ENCODE measurements around the gene LRRTM3.
A peak's percentile ranks its signal among the peaks of the same experiment; 100 is the strongest.

The LRRTM3 gene

DNA sequence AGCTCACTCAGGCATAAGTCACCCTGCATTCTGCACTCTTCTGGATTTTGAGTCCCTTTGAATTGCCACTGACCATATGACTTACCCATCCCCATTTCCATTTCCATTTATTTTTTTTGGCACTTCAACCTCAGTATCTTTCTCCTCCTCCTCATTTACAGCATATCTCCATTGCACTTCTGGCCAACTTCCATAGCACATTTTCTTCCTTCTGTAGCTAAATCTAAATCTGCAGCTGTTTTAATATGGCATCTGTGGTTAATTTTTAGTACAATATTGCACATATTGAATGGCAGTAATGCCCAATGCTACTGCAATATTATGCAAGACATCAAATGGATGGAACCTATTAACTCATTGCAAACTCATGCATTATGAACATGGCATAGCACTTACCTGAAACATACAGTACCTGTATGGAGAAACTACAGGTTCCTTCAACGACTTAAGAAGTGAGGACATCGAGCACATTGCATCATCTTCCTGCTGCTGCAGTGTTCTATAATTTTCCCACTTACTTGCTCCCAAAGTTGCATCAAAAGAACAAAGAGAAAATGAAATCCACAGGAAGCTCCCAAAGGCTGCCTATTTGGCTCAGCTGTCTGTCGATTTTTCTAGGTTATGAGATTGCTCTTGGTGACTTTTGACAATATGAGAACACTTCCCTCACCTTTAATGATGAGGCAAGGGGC, 55.7 kb downstream of the LRRTM3 start:
- H3K4me1 Mint-ChIP-seq = no peaks in the 10 kb centered on the region
- no peak overlapping the region for H3K4me3 Mint-ChIP-seq
- no peak overlapping the region for H3K27ac Mint-ChIP-seq
- no peaks in the 10 kb centered on the region for H3K36me3 Mint-ChIP-seq
- ATAC-seq = no peak
- no peak for DNase-seq (ENCODE audit: low spot score in 2 of 2)
- H3K9me3 Mint-ChIP-seq = peaks cover 11% of the 10 kb centered on the region

DNA sequence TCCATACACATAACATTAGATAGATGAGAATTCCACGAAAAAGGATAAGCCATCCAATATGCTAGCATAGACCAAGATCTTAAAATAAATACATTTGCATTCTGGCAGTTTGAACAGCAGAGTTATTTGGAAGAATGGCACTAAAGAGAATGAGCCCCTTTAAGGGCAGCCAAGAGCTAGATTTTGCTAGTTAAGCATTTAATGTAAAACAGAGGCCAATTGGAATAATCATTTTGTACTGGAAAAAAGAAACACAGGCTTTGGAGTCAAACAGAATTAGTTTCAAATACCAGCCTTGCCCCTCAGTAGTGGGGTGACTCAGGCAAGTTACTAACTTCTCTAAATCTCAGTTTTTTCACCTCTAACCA, 56.2 kb downstream of the LRRTM3 start:
- ATAC-seq (no peak), DNase-seq (ENCODE audit: low spot score in 2 of 2) (no peak)
- Mint-ChIP-seq H3K9me3 (peaks cover 14% of the 10 kb centered on the region), H3K36me3 (no peaks in the 10 kb centered on the region), H3K4me1 (no peaks in the 10 kb centered on the region), H3K27ac (no peak overlapping the region), H3K4me3 (no peak overlapping the region)

DNA sequence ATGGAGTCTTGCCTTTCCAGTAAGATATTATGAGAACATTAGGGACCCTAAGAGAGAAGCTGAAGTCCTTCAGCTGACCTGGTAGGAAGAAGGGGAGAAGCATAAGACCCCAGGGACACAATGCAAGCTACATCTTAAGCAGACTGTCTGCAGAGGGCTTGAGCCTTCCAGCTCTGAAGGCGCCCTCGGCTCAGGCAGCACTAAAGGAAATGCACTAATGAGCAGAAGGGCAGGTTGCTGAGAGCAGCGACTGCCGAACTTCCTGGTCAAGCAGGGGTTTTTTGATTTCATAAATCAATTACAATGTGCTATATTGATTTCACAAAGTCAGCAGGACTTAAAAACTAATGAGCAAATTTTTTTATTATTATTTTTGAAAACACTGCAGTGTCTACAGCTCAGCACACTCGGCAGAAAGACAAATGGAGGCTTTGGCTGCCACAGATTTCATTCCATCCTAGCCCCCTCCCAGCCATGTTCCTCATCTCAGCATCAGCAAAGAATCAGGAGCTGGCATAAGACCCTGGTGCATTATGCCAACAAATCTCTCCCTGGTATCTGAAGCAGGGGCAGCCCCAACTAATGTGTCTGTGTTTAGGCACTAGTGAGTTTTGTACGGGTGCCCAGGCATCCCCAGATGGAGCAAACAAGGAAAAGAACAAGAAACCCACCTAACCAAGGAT, 57.1 kb downstream of the LRRTM3 start:
- H3K4me1 Mint-ChIP-seq = no peaks in the 10 kb centered on the region
- no peak for ATAC-seq

DNA sequence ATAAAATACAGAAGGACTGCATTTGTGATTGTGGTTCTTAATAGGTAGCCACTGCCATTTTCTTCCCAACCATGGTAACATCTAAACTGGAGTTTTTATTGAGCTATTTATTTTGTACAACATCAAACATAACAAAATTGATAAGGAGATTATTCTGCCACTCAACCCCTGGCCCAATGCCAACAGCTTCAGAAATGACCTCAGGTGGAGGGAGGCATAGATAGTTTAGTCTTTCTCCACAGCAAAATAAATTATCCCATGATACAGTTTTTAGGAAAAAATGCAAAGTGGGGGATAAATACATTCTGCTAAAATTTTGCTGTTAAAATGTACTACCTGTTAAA, 57.6 kb downstream of the LRRTM3 start:
- H3K9me3 Mint-ChIP-seq = peaks cover 16% of the 10 kb centered on the region
- no peaks in the 10 kb centered on the region for H3K36me3 Mint-ChIP-seq
- H3K27ac Mint-ChIP-seq = no peak overlapping the region
- DNase-seq (ENCODE audit: low spot score in 2 of 2) (no peak), ATAC-seq (no peak)
- no peaks in the 10 kb centered on the region for H3K4me1 Mint-ChIP-seq
- H3K4me3 Mint-ChIP-seq = no peak overlapping the region

More for the DNA sequence above, 57.1 kb downstream of the LRRTM3 start:
- no peak overlapping the region for H3K27ac Mint-ChIP-seq
- no peak overlapping the region for H3K4me3 Mint-ChIP-seq
- no peaks in the 10 kb centered on the region for H3K36me3 Mint-ChIP-seq
- peaks cover 16% of the 10 kb centered on the region for H3K9me3 Mint-ChIP-seq
- DNase-seq (ENCODE audit: low spot score in 2 of 2) = no peak

DNA sequence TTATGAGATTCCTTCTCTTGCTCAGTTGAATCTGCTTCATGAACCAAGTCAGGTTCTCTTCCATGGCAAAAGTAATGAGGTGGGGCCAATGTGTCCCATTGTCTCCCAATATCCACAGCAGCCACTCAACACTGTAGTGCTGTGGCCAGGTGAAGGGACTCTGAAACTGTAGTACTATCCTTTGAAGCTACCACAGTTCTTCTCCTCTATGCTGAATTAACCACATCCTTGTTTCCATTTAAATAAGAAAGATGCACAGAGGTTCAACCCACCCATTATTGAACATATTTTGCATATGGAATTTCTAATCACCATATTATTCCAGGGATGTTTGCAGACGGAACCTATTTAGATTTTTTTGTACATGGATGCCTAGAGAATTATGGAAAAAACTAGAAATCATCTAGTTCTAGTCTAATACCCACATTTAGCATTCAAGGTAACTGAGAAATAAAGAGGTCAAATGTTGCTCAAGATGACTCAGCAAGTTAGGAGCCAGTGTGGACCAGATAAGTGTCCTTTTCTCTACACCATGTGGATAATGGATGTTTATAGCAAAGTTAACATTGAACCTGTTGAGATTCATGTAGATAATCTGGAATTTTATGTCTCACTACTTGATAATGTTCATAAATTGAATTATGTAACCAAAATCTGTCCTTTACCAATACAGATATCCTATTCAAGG, 64.5 kb downstream of the LRRTM3 start:
- Mint-ChIP-seq H3K4me3 (no peak overlapping the region), H3K27ac (no peak overlapping the region), H3K9me3 (peaks cover 13% of the 10 kb centered on the region), H3K36me3 (no peaks in the 10 kb centered on the region), H3K4me1 (no peaks in the 10 kb centered on the region)
- DNase-seq (ENCODE audit: low spot score in 2 of 2) = no peak
- ATAC-seq = no peak

DNA sequence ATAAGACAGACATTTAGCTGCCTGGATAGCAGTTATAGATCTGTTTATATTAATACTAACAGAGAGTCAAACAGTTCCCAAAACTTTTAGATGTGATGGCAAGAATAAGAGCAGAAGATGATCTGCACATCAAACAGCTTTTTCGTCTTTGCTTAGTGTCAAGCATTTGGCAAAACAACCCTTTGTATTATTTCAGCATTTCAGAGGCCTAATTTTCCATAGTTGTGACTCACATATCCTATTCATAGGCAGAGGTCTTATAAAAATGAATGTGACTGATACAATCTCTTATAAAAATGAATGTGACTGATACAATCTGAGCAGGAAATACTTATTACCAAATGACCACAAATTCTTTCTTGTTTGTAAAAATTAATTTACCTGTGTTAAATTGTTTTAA, 71.2 kb downstream of the LRRTM3 start:
- Mint-ChIP-seq H3K27ac (no peak overlapping the region), H3K9me3 (peaks cover 14% of the 10 kb centered on the region), H3K4me1 (no peaks in the 10 kb centered on the region), H3K4me3 (no peak overlapping the region), H3K36me3 (no peaks in the 10 kb centered on the region)
- DNase-seq (ENCODE audit: low spot score in 2 of 2) = no peak
- ATAC-seq = no peak

DNA sequence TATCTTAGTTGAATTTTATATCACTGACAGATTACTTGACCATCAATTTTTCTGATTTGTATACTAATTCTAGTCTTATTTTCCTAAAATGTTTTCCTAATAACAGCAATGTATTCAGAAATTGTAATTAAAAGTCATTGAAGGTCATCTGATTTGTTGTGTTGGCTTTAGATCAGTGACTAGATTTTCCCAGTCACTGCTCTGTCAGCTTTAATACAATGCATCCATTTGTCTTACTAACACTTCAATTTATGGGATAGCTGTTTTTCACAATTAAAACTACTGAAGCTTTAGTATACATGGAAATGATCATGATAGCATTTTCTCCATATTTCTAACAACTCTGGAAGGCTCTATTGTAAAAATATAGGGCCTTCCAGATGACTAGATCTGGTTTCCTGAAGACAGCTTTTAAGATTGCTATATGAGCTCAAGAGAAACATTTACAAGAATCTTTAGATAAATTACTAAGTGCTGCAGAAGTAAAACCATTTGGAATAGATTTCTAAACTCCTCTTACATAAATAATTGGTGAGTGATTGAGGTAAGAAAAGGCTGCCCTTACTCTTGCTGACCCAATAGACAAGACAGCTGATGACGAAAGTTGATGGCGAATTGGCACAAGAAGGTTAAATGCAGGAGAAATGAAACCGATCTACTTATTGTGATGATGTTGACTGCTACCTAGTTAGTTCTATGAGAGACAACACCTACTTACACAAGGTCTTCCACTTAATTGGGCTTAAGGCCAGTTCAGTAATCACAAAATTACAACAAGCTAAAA, 74.1 kb downstream of the LRRTM3 start:
- no peaks in the 10 kb centered on the region for H3K36me3 Mint-ChIP-seq
- H3K9me3 Mint-ChIP-seq = peaks cover 11% of the 10 kb centered on the region
- no peak overlapping the region for H3K4me3 Mint-ChIP-seq
- ATAC-seq (no peak), DNase-seq (ENCODE audit: low spot score in 2 of 2) (no peak)
- H3K27ac Mint-ChIP-seq = no peak overlapping the region
- H3K4me1 Mint-ChIP-seq = no peaks in the 10 kb centered on the region

DNA sequence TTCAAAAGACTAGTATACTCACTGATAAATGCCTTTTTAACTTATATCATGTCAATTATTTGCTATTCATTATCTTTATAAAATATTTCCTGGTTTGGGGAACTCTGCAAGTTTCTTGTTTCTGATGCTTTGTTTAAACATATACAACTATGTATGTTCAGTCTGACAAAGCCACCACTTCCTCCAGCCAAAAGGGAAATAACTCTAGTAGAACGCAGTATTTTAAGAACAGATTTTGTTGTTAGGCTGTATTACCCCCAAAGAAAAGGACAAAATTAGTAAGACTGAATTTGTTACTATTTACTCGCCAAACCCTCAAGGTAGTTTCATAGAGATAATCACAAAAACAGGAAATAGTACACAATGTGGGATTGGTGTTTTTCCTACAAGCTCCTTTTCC, 78.9 kb downstream of the LRRTM3 start:
- Mint-ChIP-seq H3K36me3 (no peaks in the 10 kb centered on the region), H3K9me3 (peaks cover 8% of the 10 kb centered on the region)

DNA sequence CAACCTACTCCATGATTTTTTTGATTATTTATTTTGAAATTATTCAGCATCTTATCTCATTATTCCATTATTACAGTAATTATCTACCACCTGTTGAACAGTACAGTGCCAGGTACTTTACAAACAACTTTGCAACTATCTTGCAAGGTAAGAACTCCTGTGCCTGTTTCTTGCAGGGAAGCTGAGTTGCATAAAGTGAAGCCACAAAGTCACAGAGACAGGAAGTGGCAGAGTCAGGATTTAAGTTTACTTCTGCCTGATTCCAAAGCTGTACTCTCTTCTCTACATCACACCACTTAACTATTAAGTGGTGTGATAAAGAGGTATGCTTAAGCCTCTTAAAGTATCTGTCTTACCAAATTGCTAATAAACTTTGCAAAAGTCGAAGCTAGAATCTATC, 80.1 kb downstream of the LRRTM3 start:
- no peak overlapping the region for H3K27ac Mint-ChIP-seq
- no peak overlapping the region for H3K4me3 Mint-ChIP-seq
- peaks cover 7% of the 10 kb centered on the region for H3K9me3 Mint-ChIP-seq
- DNase-seq (ENCODE audit: low spot score in 2 of 2) (no peak), ATAC-seq (no peak)
- no peaks in the 10 kb centered on the region for H3K4me1 Mint-ChIP-seq
- no peaks in the 10 kb centered on the region for H3K36me3 Mint-ChIP-seq

More for the DNA sequence above, 78.9 kb downstream of the LRRTM3 start:
- H3K4me1 Mint-ChIP-seq = no peaks in the 10 kb centered on the region
- no peak overlapping the region for H3K27ac Mint-ChIP-seq
- no peak overlapping the region for H3K4me3 Mint-ChIP-seq
- DNase-seq (ENCODE audit: low spot score in 2 of 2) (no peak), ATAC-seq (no peak)

DNA sequence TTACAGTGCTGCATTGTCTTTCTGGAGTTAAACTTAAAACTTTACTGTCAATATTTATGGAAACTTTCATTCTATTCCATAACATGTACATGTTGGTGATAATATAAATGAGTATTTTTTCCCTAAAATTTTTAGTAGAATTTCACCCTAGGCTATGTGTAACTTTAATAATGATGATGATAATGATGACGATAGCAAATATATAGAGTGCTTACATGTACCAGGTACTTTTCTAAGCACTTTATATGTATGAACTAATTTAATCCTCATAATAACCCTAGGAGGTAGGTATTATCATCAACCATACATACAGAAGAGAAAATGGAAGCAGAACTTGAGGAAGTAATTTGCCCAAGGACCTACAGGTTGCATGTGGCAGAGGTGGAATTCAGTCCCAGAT, 85.6 kb downstream of the LRRTM3 start:
- H3K9me3 Mint-ChIP-seq = peaks cover 11% of the 10 kb centered on the region
- DNase-seq (ENCODE audit: low spot score in 2 of 2) (no peak), ATAC-seq (no peak)
- H3K4me3 Mint-ChIP-seq = no peak overlapping the region
- no peak overlapping the region for H3K27ac Mint-ChIP-seq
- H3K4me1 Mint-ChIP-seq = no peaks in the 10 kb centered on the region
- no peaks in the 10 kb centered on the region for H3K36me3 Mint-ChIP-seq

DNA sequence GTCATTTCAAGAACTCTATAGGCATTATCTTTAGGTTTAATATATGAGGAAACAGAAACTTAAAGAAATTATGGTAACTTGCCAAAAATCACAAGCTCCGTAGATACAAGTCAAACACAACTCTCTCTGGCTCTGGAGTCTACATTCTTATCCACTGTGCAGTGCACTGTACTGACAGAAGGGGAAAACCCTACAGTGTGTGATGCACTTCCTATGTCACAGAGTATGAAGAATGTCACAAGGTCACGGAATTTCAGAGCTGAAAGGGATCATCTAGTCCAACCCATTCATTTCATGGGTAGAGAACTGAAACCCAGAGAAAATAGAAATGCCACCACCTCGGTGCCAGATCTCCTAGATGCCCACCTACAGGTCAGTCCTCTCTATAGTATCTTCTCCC, 86.1 kb downstream of the LRRTM3 start:
- Mint-ChIP-seq H3K9me3 (peaks cover 11% of the 10 kb centered on the region), H3K27ac (no peak overlapping the region), H3K36me3 (no peaks in the 10 kb centered on the region), H3K4me3 (no peak overlapping the region), H3K4me1 (no peaks in the 10 kb centered on the region)
- ATAC-seq = no peak
- DNase-seq (ENCODE audit: low spot score in 2 of 2) = no peak

DNA sequence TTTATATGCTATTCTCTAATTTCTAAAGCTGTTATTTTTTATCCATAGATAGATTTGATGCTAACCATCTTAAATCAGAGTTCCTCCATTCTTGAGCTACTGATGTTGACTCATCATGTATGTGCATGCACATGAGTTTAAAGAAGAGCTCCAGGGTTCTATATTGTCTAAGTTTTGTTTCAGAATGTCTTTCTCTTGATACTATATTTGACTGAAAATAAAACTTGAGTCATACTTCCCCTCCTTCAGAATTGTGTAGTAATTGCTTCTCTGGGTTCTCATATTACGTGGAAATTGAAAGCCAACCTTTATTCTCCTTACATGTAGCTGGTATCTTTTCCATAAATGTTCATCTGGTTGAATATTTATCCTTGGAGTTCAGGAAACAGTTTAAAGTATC, 89.4 kb downstream of the LRRTM3 start:
- peaks cover 4% of the 10 kb centered on the region for H3K9me3 Mint-ChIP-seq
- H3K4me1 Mint-ChIP-seq = no peaks in the 10 kb centered on the region
- no peak for DNase-seq (ENCODE audit: low spot score in 2 of 2)
- H3K4me3 Mint-ChIP-seq = no peak overlapping the region
- H3K36me3 Mint-ChIP-seq = no peaks in the 10 kb centered on the region
- no peak overlapping the region for H3K27ac Mint-ChIP-seq
- ATAC-seq = peak; percentile 39

DNA sequence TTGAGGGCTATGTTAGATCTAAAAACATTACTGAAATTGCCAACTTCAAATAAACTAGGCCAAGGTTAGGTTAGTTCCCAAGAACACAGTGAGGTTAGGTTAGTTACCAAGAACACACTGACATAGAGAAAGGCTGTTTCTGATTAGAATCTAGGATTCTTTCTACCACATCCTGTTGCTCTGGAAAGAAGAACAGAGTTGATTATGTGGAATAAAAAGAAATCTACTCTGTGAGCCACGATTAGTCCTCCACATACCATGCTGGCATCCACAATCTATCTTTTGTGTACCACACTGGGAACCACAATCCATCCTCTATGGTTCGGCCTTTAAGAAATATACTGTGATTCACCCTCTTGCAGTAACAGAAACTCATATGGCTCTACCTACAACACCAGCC, 91.4 kb downstream of the LRRTM3 start:
- no peak overlapping the region for H3K27ac Mint-ChIP-seq
- ATAC-seq (no peak), DNase-seq (ENCODE audit: low spot score in 2 of 2) (no peak)
- H3K36me3 Mint-ChIP-seq = no peaks in the 10 kb centered on the region
- peaks cover 17% of the 10 kb centered on the region for H3K9me3 Mint-ChIP-seq
- H3K4me1 Mint-ChIP-seq = no peaks in the 10 kb centered on the region
- H3K4me3 Mint-ChIP-seq = no peak overlapping the region

DNA sequence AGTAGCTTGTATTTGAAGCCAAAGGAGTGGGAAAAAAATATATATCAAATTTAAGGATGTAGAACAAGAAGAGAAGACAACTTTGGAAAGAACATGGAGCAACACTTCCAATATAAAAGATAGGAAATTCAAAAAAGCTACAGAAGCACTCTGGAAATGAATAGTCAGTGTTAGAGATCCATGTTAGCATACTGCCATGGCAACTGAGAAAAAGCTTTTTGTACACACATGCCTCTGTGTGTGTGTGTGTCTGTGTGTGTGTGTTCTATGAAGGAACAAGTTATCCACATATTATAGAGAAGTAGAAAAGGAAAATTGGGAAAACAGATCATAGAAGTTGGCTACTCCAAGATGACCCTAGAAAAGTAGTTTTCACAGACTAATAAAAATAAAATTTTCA, 96.3 kb downstream of the LRRTM3 start:
- Mint-ChIP-seq H3K4me1 (no peaks in the 10 kb centered on the region), H3K27ac (no peak overlapping the region), H3K36me3 (no peaks in the 10 kb centered on the region), H3K4me3 (no peak overlapping the region), H3K9me3 (peaks cover 17% of the 10 kb centered on the region)
- DNase-seq (ENCODE audit: low spot score in 2 of 2) (no peak), ATAC-seq (no peak)

DNA sequence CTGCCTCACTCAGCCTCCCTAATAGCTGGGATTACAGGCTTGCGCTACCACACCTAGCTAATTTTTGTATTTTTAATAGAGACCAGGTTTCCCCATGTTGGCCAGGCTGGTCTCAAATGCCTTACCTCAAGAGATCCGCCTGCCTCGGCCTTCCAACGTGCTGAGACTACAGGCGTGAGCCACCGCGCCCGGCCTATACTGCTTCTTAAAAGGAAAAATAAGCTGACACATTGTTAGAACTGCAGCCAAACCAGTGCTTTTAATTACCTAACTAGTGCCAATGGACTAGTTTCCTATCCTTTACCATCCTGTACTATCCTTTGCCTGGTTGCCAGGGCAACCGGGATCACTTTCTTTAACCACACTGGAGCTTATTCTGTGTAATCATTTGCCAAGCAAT, 108.0 kb downstream of the LRRTM3 start:
- DNase-seq (ENCODE audit: low spot score in 2 of 2) (no peak), ATAC-seq (no peak)
- H3K27ac Mint-ChIP-seq = no peak overlapping the region
- H3K36me3 Mint-ChIP-seq = no peaks in the 10 kb centered on the region
- no peak overlapping the region for H3K4me3 Mint-ChIP-seq
- H3K9me3 Mint-ChIP-seq = peaks cover 3% of the 10 kb centered on the region
- H3K4me1 Mint-ChIP-seq = no peaks in the 10 kb centered on the region
